Measurements from ENCODE around the gene TP73. TPM values are rescaled to one million over a fixed set of nuclear protein-coding genes. Genes with fewer than 3 reads are reported as not detected.

TP73 gene
- total RNA-seq, 4 donors from 2014 or later: 4.9 to 8.8 (median 7.0) TPM

DNA sequence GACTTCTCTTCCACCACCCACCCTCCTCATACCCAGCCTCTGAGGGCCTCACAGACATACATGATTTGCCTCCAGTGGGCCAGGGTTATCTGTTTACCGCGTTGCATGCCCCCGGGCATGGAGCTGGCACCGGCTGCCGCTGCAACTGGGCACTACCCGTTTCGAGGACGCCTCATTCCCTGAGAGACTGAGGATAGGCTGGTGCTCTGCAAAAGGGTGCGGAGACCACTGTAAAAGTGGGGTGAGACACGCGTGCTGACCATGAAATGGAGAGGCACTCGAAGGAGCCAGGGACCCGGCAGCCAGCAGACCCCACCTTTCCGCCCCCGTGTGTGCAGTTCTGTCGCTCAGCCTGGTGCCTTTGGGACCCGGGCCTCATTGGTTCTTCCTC, 20.6 kb downstream of the TP73 start:
- Histone ChIP-seq H3K36me3 (no peaks in the 10 kb centered on the region), H3K27ac (no peak overlapping the region), H3K4me3 (no peak overlapping the region), H3K9me3 (no peaks in the 10 kb centered on the region), H3K27me3 (peaks cover 0 to 59% (median 0%) of the 10 kb centered on the region in 4 donors), H3K4me1 (peaks cover 8 to 29% (median 12%) of the 10 kb centered on the region in 3 donors)
- DNase-seq: no peak
- WGBS, 2 donors: 70 to 79% methylated on average over 9 to 16 of the region's 17 CpGs
- intact Hi-C loops (cut with DNase I): no loop called here
- TF ChIP-seq POLR2A (IDR thresholded peaks at IDR 0.05): no peak
- TF ChIP-seq, protein P1, sequence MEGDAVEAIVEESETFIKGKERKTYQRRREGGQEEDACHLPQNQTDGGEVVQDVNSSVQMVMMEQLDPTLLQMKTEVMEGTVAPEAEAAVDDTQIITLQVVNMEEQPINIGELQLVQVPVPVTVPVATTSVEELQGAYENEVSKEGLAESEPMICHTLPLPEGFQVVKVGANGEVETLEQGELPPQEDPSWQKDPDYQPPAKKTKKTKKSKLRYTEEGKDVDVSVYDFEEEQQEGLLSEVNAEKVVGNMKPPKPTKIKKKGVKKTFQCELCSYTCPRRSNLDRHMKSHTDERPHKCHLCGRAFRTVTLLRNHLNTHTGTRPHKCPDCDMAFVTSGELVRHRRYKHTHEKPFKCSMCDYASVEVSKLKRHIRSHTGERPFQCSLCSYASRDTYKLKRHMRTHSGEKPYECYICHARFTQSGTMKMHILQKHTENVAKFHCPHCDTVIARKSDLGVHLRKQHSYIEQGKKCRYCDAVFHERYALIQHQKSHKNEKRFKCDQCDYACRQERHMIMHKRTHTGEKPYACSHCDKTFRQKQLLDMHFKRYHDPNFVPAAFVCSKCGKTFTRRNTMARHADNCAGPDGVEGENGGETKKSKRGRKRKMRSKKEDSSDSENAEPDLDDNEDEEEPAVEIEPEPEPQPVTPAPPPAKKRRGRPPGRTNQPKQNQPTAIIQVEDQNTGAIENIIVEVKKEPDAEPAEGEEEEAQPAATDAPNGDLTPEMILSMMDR (IDR thresholded peaks at IDR 0.05): no peak

DNA sequence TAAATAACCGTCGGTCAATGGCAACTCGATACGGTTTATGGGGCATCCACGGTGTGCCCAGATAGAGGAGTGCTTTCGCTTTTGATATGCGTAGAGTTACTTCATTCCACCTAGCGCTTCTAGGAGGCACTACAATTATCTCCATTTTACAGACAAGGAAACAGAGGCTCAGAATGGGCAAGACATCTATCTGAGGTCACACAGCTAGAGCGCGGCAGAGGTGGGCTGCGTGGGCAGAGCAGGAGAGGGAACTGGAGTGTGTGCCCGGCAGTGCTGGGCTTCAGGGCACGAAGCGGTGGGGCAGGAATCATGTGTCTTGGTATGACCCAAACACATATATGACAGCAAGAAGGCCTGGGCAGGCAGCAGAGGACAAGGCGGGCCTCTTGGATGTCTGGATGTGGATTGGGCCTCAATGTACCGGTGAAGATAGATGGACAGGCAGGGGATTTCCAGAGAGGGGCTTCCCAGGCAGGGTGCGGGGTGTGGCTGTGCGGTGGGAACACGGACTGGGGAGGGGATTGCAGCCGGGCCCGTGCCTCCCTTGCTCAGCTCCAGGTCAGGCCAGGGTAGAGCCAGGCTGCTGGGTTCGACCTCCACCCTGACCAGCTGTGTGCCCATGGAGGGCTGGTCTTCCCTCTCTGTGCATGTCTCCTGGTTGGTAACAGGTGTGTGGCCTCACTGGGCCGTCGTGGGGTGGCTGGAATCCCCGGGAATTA, 21.2 kb downstream of the TP73 start:
- peaks cover 7 to 28% (median 11%) of the 10 kb centered on the region in 3 donors for H3K4me1 ChIP-seq
- intact Hi-C loops (cut with DNase I): no loop called here
- WGBS, 2 donors: 75 to 82% methylated on average over 17 of the region's 25 CpGs
- H3K36me3 ChIP-seq: no peaks in the 10 kb centered on the region
- H3K27ac ChIP-seq: no peak overlapping the region
- no peaks in the 10 kb centered on the region for H3K9me3 ChIP-seq
- TF ChIP-seq POLR2A (IDR thresholded peaks at IDR 0.05): no peak
- TF ChIP-seq, protein P1 (IDR thresholded peaks at IDR 0.05): no peak
- no peak overlapping the region for H3K4me3 ChIP-seq
- H3K27me3 ChIP-seq: peaks cover 0 to 56% (median 0%) of the 10 kb centered on the region in 4 donors
- DNase-seq: no peak

DNA sequence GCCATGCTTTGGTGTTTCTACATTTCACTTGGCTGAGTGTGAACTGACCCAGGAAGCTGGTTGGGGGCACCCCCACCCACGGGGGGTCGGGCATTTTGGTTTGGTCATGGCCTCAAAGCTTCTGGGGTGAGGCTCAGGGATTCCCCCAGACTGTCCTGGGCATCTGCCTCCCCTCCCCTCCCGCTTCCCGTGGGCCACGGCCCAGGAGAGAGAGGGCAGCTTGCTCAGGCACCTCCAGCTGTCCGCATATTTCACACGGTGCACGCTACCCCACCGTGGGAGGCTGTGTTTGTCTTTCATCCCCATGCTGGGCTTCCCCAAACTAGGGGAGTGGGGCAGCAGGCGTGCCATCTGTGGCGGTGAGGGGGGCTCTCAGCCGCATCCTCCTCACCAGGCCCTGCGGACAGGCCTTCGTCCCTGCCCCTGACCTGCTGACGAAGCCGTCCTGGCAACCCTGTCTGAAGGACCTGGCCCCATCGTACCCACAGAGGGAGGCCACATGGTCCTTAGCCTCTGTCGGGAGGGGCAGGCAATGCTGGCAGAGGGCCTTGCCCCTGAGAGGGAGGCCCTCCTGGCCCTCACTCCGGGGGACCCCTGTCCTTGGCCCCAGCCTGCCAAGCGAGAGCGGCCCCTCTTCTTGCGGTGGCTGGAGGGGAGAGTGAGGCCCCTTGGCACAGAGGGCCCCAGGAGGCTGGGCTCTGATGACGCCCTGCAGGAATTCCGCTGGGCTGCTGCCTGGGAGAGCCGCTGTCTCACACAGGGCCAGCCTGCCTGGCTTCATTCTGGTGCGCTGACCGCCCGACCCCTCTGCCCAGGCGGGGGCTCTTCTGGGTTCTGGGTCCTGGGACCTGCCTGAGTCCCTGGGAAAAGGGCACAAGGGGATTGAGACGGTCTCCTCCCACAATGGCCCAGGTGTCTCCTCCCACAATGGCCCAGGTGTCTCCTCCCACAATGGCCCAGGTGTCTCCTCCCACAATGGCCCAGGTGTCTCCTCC, 22.1 kb downstream of the TP73 start:
- Histone ChIP-seq H3K27me3 (peaks cover 0 to 55% (median 0%) of the 10 kb centered on the region in 4 donors), H3K4me1 (peaks cover 0 to 23% (median 4%) of the 10 kb centered on the region in 3 donors), H3K4me3 (peak overlapping the region in 3 of 4 donors; percentile 11 to 21 (median 16)), H3K9me3 (no peaks in the 10 kb centered on the region), H3K27ac (no peak overlapping the region), H3K36me3 (no peaks in the 10 kb centered on the region)
- TF ChIP-seq, protein P1 (IDR thresholded peaks at IDR 0.05): no peak
- no peak for TF ChIP-seq POLR2A (IDR thresholded peaks at IDR 0.05)
- intact Hi-C loops (cut with DNase I): no loop called here
- WGBS, 2 donors: 40% methylated on average over 1 to 2 of the region's 30 CpGs
- no peak for DNase-seq

DNA sequence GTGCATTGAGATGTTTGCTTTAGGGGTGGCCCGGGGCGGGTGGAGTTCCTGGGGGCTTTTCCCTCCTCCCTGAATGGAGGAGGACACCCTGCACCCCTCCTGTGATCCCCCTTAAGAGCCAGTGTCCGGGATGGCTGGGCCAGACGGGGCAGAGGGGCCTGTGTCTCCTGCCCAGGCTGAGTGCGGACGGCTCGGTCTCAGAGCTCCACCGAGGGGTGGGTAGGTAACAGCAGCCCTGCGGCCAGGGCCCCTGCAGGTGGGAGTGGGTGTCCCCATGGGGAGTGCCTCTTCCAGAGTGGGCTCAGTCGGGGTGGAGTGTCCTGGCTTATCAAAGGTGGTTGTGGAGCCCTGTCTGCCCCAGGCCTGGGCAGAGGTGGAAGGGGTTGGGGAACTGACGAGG, 23.1 kb downstream of the TP73 start:
- Histone ChIP-seq H3K4me1 (peaks cover 0 to 24% (median 4%) of the 10 kb centered on the region in 3 donors), H3K36me3 (no peaks in the 10 kb centered on the region), H3K4me3 (peak overlapping the region in 1 of 4 donors; percentile 9), H3K27ac (no peak overlapping the region), H3K9me3 (no peaks in the 10 kb centered on the region), H3K27me3 (peaks cover 0 to 53% (median 0%) of the 10 kb centered on the region in 4 donors)
- intact Hi-C loops (cut with DNase I): no loop called here
- TF ChIP-seq POLR2A (IDR thresholded peaks at IDR 0.05): no peak
- TF ChIP-seq, protein P1 (IDR thresholded peaks at IDR 0.05): no peak
- no peak for DNase-seq
- WGBS, 2 donors: 80 to 83% methylated on average over 1 to 3 of the region's 11 CpGs
